Stromal cell of bone marrow (primary cell): ENCODE measurements around the gene CHSY3.
A peak's percentile ranks its signal among the peaks of the same experiment; 100 is the strongest.

Experiments used
- DNase-seq: peaks from one replicate; pipeline ENCODE4 v3.0.0-alpha.2; 2012; ENCODE audit warnings: low read depth

The CHSY3 gene

DNA sequence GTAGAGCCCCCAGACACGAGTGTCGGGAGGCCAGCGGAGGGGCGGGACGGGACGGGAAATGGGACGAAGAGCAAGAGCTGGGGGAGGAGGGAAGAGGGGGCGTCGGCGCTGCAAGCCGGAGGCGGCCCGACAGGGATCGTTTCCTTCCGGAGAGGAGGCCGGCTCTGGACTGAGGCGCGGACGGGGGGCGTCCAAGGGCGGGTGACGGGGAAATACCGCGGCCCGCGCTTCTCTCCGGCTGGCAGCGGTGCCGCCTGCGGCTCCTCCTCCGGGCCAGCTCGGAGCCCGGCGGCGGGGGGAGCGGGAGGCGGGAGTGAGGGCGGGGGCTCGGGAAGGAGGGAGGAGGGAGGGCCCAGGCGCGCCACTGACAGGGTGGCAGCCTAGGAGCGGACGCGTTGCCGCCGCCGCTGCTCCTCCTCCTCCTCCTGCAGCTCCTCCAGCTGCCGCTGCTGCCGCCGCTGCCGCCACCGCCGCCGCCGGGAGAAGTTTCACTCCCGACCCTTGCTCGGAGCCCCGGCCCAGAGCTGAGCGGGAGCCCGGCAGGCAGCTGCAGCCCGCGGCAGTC is at the start of gene CHSY3:
Gene CHSY3, plus strand, starts transcription at position 364 of the 565 bp plus-strand sequence.
- DNase-seq = peak; percentile 77

DNA sequence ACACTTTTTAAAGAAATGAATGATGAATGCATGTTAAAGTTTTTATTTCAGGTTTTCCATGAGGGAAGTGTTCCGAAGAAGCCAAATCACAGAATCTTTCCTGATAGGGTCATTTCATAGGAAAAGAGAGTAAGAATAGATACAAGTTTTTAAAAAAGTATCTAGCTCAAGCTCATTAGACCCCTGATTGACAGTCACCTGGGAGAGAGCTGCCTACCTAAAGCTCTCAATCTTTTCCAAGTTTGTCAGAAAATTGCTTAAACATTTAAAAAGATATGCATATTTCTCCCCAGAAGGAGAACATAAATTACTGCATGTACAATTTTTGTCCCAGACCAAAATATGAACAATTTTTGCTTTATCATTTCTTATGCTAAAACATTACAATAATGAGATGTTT is 47.9 kb upstream of the CHSY3 start:
- DNase-seq = no peak

DNA sequence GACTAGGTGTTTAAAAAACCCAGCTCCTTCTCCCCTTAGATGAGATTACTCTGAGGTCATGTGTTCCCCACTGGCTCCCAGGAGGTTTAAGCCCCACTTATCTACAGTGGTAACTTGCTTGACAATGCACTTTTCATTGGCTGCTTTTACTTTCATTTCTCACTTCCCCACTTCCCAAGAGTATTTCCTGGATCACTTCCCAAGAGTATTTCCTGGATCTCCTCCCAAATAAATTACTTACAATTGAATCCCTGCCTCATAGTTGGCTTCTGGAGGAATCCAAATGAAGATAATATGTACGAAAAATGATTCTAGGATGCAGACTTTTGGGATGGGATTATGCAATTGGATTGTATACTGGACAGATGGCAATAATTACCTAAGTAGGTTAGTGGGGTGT is 47.1 kb upstream of the CHSY3 start:
- DNase-seq = peak; percentile 51

DNA sequence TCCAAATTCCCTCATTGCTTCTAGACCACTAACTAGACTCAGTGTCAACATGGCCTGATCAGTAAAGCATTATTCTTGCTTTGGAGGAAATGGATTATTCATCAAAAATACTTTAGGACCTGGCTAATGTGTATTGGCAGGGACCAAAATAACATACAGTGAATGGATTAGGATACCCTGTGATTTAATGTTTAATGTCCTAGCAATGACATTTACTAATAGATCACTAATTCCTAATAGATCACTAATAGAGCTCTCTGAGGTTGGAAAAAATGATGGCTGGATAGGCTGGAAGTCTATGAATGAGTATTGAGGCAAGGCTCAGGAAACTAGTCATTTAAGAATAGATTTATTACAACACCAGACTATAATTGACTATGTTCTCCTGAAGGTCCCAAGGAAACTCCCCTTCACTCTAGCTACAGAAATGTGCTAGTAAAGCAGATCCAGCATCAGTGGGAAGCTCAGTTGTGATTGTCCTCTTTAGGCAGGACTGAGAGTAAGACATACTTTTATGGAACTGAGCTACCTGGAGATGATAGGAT is 46.1 kb upstream of the CHSY3 start:
- DNase-seq = no peak

DNA sequence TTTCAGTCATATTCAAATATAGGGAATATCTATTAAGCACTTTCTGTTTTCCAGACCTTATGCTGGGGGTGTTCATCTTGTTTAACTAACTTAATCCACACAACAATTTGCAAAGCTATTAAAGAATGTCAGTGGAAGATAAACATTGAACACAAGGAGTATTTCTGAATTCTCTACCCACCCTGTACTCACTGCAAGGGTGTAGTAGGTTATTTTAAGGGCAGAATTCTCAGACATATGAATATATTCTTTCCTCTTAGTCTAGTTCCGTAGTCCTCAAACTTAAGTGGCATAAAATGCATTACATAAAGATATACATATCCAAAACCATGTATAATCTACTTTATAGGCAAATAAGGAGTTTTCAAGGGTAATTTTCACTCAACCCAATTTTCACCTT is 19.9 kb upstream of the CHSY3 start:
- no peak for DNase-seq

DNA sequence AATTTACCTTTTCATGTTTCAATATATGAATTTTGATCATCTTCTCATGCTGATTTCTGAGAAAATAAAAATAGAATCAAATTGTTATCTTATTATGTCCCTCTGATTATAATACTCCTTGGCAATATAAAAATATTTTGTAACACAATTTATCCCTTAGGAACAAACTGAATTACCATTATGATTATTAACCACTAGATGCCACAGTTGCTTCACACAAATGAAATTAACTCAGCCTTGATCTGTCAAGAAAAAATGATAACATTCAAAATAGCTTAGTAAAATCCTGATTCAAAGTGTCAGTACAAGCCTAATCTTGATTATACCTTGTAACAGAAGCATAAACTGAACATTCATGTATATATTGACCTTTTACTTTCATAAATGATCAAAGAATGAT is 4.8 kb upstream of the CHSY3 start:
- DNase-seq = no peak

DNA sequence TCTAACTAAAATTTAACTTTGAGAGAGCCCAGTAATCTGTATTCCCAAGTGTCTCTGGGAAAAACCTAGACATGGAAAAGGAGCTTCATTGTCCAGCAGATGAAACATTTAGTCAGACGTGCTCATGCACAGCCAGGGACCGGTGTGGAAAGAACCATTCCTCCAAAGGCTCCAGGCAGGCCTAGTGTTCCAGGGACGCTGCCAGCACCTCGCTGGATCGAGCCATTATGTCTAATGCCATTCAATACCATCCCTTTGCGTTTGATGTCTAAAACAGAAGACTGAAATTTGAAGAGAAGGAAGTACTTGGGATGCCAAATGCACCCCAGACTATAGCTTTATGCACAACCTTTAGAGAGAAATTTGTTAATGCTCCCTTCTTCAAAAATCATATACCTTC is 1.4 kb upstream of the CHSY3 start:
- no peak for DNase-seq

DNA sequence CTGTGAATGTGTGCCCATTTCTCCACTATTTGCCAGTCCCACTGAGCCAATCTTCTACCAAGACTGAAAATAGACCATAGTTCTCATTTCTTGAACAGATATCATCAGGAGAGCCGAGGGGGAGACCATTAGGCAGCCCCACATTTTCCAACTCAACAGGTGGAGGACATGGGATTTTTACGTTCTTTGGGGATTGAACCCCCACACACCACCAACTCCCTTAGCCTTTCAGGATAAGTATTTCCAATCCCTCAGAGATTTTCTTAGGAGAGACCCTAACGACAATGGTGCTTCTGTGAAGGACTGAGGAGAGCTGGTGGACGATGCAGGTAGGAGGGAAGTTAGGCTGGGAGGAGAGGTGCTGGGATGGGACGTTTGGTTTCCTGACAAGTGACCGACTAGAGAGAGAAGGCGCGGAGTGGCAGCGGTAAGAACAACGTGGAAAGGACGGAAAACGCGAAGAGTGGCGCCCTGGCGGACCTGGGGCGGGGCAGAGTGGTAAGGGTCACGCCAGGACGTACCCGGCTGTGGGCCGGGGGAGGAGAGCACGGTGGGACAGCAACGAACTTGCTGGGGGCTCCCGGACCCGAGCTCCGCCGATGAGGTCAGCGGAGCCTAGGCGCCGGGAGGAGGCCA is 681 bp upstream of the CHSY3 start:
- DNase-seq = no peak

DNA sequence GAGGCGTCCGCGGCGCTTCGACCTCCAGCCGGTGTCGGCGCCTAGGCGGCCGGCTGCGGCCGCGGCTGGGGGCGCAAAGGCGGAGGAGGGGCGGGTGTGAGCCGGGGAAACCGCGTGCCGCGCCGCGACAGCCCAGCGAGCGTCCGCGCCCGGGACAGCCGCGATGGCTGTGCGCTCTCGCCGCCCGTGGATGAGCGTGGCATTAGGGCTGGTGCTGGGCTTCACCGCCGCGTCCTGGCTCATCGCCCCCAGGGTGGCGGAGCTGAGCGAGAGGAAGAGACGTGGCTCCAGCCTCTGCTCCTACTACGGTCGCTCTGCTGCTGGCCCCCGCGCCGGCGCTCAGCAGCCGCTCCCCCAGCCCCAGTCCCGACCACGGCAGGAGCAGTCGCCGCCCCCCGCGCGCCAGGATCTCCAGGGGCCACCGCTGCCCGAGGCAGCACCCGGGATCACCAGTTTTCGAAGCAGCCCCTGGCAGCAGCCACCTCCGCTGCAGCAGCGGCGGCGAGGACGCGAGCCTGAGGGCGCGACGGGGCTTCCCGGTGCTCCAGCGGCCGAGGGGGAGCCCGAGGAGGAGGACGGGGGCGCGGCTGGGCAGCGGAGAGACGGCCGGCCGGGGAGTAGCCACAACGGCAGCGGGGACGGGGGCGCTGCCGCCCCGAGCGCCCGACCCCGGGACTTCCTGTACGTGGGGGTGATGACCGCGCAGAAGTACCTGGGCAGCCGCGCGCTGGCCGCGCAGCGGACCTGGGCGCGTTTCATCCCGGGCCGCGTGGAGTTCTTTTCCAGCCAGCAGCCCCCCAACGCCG is 605 bp downstream of the CHSY3 start:
- no peak for DNase-seq

DNA sequence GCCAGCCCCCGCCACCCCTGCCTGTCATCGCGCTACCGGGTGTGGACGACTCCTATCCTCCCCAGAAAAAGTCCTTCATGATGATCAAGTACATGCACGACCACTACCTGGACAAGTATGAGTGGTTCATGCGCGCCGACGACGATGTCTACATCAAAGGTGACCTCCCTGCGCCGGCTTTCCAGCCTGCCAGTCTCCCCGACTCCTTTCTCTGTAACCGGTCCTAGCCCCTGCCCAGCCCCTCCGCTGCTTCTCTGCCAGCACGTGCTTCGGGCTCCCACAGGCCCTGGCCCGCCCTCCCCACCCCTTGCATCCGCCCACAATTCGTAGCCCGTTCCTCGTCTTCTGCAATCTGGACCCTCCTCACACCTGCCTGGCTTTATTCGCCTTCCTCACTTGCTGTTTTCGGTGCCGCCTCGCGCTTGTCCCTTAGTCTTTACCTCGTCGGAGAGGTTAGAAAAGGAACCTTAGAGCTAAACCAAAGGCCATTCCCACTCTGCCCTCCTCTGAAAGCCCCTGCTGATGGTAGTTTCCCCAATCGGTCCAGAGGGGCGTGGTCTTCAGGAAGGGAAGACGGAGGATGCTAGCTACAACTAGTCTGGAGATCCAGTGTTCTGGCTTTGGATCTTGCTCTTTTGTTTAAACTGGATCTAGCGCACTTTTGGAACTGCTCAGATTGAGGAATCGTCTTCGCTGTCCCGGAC is 1.4 kb downstream of the CHSY3 start:
- no peak for DNase-seq

DNA sequence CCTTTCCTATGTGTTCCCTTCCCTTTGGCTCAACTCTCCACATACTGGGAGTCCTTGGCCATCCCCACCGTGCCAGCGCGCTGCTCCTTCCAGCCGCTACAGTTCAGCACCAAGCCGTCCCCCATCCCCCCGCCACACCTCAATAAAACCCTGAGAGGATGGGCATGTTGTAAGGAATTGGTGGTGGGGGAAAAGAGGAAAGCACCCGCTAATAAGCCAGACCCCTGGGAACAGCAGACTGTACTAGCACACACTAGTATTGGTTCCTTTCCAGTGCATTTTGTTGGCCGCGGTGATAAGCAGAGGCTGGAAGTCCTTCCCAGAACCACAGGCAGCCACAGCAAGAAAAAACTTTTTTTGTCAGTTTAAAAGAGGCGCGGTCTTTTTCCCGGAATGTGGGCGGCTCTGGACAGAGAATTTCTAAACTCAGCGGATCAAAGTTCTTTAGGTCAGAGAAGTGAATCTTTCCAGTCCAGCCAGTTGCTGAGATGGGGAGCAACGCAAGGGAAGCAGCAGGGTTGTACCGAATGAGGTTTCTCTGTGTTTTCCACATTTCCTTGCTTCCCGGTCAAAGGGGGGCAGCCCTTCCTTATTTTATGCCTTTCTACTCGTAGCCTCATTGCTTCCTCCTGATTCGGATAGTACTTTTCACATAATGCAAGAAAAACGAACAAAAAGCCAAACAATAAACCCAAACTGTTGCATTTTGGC is 2.1 kb downstream of the CHSY3 start:
- DNase-seq = peak; percentile 58

DNA sequence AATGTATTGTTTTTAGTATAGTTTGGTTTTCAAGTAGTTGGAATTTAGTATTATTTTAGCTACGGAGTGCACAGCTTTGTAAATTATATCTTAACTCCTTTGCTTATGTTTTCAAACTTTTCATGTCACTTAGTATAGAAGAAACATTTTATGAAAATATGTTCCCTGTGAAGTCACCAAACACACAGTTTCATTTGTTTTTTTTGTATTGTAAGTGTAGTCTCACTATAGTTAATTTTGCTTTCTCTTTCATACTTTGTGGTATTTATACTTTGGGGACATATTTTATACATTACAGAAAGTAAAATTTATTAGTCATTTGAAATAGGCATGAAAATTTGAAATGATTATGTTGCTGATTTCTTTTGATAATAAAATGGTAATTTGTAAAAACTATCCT is 5.0 kb downstream of the CHSY3 start:
- no peak for DNase-seq

DNA sequence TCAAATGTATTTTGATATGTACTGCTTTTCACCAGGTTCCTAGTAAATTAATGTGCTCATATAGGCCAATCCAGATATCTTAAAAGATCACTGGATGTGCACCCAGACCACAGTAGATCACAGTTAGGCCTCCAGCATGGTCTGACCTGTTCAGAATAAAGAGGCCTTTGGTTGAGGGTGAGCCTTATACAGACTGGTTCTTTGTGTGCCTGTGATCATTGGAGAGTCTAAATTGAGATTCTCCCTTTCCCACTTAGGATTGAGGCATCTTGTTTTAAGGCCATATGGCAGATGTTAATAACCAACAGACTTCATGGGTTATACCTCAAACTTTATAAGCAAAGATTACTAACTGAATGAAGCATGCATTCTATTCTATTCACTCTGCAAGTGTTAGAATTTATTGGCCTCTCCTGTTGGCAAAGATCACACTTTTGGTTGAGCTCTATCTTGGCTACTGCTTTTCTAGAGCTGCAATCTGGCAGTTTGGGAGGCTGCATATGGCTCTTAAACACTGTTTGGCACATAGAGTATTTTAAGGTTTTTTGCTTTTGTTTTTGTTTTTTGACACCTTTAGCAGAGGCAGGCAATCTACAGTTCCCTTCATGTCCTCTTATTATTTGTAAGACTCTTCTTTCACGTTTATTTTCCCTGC is 8.5 kb downstream of the CHSY3 start:
- no peak for DNase-seq

DNA sequence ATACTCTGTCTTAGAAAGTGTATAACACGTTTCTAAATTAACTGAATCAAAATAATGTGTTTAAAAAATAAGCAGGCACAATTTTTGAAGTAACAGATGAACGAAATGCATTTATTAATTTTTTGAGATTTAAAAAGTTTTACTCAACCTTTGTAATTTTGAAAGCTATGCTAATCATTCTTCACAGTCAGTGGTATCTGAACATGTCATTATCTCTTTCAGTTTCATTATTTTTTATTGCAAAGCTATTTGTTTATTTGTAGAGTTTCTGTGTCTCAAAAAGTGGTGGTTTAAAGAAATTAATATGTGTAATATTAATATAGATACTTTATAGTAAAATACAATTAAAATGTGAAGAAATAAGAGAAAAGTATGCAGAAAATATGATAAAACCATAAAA is 11.2 kb downstream of the CHSY3 start:
- DNase-seq = no peak

DNA sequence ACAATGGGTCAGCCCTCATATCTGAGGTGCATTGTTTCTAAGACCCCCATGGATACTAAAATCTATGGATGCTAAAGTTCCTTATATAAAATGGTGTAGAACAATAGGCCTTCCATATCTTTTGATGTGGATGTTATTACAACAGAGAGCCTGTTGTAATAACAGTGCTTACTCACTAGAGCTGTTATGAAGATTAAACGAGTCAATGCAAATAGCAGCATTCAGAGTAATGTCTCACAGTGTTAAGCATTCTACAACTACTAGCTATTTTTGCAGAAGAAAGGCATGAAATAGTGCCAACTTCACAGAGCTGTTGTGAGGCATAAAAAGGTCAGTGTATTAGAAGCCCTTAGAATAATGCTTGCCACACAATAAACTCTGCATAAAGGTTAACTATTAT is 13.0 kb downstream of the CHSY3 start:
- no peak for DNase-seq

DNA sequence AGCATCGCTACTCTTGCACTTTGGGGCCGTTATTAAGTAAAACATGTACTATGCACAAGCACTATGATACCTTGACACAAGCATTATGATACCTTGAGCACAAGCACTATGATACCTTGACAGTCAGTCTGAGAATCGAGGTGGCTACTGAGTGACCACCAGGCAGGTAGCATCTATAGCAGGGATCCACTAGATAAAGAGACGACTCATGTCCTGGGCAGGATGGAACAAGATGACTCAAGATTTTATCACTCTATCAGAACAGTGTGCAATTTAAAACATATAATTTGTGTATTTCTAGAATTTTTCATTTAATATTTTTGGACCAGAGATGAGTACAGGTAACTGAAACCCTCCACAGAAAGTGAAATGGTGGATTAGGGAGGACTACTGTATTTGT is 16.9 kb downstream of the CHSY3 start:
- no peak for DNase-seq

DNA sequence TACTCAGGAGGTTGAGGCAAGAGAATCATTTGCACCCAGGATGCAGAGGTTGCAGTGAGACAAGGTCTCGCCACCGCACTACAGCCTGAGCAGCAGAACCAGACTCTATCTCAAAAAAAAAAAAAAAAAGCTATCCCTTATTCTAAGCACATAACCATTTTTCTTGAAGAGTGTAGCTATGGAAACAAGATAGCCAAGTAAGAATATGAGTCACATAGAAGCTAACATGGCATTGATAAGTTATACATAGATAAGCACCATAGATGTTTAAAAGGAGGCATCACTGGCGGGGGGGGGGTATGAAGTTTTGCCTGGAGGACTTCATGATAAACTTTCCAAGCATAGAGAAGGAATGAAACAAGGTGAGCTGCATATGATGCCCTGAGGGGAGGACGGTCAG is 26.0 kb downstream of the CHSY3 start:
- DNase-seq = no peak

DNA sequence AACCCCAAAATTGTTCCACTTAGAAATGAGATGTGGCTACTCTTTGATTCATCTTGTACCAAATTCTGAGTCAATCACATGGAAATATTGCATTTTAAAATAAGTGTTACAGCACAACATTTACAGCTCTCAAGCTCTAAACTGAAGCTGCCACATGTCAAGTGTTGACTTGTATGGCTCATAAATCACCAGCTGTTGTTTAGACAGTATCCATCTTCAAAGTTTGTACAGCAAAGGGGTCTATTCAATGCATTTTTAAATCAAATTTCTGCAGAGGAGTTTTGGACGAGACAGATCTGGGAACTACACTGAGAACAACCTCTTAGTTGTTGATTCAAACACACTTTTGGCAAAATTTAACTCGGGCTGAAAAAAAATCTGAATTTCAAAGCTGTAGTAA is 31.4 kb downstream of the CHSY3 start:
- no peak for DNase-seq

DNA sequence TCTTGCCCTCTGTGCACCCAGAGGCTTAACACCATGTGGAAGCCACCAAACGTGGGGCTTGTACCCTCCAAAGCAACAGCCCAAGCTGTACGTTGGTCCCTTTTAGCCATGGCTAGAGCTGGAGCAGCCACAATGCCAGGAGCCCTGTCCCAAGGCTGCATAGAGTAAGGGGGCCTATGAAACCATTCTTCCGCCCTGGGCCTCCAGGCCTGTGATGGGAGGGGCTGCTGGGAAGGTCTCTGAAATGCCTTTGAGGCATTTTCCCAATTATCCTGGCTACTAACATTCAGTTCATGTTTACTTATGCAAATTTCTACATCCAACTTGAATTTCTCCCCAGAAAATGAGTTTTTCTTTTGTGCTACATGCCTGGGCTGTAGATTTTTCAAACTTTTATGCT is 33.8 kb downstream of the CHSY3 start:
- no peak for DNase-seq

DNA sequence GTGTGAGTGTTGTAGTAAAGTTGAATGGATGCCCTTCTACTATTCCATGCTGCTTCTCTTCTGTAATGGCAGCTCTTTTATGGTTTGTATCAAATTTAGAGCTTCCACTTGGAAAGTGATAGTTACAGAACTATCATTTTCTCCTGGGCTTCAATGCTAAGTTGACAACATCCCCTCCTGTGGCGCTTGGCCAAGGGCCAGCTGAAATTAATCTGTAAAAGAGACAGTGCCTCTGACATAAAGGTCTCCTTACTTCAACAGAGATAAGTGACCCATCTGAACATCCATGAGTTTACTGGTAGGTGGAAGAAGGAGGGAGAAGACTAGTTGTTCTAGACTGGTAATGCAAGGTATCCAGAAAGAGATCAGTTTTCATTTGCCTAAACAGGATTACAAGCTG is 39.7 kb downstream of the CHSY3 start:
- no peak for DNase-seq

DNA sequence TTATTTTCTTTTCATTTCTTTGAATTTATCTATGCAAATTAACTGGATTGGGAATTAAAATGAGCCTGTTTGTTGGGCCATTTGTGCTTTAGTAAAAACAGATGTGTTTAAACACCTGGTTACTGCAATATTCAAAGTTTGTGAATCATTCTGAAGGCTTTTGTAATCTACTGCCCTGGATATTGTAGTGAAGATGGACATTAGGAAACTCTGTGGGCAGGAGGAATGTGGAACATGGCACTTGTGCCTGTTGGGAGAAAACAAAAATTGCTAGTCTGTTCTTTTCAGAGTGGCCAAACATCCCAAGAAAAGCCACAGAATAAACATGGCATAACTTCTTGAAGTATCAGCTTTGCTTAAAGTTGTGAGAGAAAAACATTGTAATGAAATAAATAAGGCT is 40.8 kb downstream of the CHSY3 start:
- peak; percentile 51 for DNase-seq
